DMS153 treated with DMSO at 0.1 percent for 48 hours (cell line): ENCODE measurements around the gene CYP2A6.
A peak's percentile ranks its signal among the peaks of the same experiment; 100 is the strongest.
"Not testable (repeated sequence)": the region's sequence is repeated elsewhere in the genome, so short reads cannot be mapped to it uniquely, and the experiment has no call there.

Experiments used
- DNase-seq: peaks from one replicate; lab custom pipeline; 2025; ENCODE audit not compliant: unreplicated experiment; lab: John Stamatoyannopoulos, UW

Gene CYP2A6

DNA sequence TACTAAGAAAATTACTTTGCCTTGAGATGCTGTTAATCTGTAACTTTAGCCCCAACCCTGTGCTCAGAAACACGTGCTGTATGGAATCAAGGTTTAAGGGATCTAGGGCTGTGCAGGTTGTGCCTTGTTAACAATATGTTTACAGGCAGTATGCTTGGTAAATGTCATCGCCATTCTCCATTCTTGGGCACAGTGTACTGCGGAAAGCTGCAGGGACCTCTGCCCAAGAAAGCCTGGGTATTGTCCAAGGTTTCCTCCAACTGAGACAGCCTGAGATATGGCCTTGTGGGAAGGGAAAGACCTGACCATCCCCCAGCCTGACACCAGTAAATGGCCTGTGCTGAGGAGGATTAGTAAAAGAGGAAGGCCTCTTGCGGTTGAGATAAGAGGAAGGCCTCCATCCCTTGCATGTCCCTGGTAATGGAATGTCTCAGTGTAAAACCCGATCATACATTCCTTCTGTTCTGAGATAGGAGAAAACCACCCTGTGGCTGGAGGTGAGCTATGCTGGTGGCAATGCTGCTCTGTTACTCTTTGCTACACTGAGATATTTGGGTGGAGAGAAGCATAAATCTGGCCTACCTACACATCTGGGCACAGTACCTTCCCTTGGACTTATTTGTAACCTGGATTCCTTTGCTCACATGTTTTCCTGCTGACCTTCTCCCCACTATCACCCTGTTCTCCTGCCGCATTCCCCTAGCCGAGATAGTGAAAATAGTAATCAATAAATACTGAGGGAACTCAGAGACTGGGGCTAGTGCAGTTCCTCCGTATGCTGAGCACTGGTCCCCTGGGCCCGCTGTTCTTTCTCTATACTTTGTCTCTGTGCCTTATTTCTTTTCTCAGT is 27.3 kb downstream of the CYP2A6 start:
- DNase-seq = not testable (repeated sequence)

DNA sequence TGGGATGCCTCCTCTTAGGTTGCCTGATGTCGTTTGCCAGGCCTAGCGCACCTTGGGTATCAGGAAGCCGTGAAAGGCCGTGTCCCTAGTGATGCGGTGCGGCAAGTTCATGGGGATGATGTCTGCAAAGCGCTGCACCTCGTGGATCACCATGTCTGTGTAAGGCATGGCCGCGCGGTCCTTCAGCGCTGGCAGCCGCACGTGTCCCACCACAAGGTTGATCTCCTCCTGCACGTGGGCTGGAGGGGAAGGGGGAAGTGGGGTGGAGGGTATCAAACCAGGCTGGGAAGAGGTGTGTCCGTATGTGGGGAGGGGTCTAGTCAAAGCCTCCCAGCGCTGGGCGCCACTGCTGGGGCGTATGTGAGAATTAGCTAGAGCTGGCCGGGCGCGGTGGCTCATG is 28.1 kb downstream of the CYP2A6 start:
- no peak for DNase-seq

DNA sequence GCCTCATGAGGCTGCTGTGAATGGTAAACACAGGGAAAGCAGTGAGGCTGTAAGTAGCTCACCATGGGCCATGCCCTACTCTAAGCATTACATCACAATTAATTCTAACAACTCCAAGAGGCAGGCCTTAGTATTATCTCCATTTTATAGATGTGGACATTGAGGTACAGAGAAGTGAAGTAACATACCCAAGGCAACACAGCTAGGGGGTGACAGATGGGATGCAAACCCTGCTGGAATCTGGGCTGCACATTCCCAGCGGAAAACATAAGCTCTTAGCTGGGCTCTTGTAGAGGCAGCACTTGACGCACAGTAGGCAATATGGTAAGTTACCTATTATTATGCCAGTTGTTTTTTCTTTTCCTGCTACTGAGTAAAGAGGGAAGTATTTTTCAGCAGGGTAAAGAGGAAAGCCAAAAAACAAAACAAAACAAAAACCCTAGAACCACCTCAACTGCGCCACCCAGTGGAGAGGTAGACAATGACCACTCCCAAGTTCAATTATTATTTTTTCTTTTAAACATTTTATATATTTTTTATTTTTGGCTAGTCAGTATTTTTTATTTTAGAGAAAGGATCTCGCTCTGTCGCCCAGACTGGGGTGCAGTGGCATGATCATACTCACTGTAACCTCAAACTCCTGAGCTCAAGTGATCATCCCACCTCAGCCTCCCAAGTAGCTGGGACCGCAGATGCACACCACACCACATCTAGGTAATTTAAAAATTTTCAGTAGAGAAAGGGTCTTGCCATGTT is 30.6 kb downstream of the CYP2A6 start:
- not testable (repeated sequence) for DNase-seq

DNA sequence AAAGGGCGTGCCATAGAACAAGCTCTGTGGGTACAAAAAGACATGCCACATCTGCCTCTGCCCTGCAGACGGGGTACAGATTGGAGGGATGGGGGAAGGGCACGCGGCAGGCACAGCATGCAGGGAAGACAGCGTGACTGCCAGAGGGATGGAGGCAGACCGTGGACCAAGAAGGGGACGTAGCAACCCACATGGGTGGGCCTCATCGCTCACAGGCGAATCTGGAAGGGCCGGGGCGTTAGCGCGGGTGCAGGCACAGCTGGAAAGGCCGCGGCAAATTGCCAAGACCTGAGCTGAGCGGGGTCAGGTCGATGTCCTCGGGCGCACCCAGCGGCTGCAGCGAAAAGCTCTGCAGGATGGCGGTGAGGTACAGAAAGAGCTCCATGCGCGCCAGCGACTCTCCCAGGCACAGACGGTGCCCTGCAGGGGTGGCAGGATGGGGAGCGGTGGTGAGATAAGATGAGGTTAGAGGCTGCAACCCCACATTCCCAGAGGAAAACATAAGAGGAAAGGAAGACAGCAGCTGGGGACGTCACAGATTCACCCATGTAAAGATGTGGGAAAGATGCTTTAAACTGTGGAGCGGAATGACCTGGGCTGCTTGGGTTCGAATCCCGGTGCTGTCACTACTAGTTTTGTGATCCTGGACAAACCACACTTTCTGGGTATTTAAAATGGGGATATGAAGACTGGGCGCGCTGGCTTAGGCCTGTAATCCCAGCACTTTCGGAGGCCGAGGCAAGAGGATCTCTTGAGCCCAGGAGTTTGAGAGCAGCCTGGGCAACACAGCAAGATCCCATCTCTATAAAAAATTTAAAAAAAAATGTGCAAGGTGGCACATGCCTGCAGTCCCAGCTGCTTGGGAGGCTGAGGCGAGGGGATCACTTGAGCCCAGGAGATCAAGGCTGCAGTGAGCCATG is 31.5 kb downstream of the CYP2A6 start:
- not testable (repeated sequence) for DNase-seq

DNA sequence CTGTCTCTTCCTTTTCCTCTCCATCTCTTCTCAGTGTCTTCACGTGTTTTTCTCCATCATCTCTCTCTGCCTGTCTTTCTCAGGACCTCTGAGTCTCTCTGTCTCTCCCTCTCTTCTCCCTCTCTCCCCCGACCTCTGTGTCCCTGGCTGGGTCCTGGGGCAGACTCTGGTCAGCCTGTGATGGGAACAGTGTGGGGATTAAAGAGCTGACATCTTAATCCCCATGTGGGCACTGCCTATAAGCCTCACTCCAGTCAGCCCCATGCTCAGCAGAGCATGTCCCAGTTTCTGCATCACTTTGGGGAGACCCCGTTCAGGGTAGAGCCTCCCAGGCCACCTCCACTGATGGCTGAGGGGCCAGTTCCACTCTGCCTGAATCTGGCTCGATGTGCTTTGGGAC is 35.0 kb downstream of the CYP2A6 start:
- no peak for DNase-seq

DNA sequence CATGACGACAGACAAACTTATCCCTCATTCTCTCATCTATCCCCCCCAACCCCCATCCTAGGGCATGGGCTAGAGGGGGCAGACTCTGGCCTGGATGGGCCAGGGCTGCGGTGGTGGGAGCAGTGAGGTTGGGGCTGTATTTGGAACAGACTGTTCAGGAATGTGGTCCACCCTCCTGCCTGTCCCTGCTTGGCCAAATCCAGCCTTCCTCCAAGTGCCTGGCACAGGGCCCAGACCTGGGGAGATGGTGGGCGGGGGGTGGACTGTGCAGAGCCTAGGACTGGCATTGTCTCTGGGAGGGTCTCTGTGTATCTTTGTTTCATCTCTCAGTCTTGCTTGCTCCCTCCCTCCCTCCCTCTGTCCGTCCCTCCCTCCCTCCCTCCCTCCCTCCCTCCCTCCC is 37.1 kb downstream of the CYP2A6 start:
- DNase-seq = no peak

DNA sequence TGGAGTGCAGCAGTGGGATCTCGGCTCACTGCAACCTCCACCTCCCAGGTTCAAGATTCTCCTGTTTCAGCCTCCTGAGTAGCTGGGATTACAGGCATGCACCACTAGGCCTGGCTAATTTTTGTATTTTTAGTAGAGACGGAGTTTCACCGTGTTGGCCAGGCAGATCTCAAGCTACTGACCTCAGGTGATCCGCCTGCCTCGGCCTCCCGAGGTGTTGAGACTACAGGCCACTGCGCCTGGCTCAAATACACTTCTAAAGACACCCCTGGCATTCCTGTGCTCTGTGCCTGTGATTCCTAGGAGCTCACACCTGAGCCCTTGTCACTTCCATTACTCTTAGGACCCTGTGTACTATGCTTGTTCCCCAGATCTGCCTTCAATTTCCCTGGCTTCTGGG is 37.7 kb downstream of the CYP2A6 start:
- DNase-seq = not testable (repeated sequence)

DNA sequence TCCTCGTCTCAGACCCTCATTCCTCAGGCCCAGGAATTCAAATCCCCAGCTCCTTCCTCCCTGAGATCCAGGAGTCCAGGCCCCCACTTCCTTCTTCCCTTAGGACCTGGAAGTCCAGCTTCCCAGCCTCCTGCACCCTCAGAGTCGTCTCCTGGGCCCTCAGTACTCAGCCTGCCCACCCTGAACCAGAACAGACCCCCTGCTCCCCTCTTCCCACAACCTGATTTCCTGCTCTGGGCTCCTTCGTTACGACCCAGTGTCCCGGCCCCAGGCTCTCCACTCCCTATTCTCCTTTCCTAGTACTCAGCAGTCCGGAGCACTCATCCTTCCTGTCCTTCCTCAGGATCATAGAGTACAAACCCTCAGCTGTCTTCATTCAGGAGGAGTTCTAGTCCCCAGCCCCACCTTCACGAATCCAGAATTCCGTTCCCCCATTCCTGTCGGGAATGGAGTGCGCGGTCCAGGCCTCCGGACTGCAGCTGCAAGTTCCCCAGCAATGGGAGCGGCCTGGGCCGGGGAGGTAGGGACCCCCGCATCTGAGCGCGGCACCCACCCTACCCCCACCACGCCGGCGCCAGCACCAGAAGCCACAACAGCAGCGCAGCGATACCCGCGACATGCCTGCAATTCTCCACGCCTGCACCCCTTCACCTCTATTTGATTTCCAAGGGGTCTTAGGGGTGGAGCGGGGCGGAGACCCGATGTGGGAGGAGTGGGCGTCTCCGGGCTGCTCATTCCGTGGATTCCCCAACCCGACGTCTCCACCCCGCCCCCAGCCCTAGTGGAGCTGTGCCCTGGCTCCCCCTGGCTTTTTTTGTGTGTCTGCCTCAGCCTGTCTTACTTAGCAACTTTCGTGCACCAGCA is 38.5 kb downstream of the CYP2A6 start:
- DNase-seq = no peak

DNA sequence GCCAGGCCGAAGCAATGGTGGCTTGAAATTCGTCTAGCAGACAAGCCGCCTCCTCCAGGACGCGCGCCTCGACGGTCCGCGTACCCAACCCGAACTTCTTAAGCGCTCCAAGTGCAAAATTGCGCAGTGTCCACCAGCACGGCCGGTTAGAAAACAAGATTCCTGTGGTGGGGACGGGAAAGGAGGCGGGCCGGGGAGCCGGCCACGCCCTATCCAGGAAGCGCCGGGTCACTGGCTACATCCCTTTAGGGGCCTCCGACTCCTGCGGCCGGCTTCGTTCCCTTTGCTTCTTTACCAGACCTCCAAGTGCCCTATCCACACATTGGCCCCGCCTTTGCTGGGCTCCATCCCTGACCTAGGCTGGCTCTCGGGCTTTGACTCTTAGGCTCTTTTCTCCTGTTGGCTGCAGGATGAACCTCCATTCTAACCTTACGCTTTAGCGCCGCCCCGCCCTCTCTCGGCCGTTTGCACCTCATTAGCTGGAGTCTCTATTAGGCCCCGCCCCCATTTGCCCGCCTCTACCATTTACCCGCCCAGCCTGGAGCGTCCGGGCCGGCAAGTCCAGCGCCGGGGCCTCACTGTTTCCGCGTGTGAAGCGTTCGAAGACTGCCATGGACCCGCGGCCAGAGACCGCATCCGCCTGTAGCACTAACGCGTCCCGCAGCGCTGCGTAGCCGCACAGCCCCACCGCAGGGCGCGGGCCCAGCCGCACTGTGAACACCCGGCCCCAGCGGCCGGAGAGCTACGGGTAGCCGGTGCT is 39.4 kb downstream of the CYP2A6 start:
- peak; percentile 31 for DNase-seq

DNA sequence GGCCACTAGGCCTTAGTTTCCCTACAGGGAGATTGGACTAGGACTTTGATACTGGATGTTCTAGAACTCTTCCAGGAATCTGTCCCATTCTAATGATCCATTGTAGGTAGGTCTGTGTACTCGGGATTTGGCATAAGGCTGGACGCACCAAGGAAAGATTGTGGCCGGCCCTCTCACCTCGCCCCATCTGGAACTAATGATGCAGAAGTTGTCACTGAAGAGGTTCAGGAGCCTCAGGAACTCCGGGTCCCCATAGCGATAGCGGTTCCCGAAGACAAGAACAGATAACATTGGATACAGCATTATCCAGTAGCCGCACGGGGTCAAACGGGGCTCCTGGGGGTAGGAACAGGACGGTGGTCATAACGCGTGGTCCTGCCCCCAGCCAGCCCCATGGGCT is 40.1 kb downstream of the CYP2A6 start:
- no peak for DNase-seq

DNA sequence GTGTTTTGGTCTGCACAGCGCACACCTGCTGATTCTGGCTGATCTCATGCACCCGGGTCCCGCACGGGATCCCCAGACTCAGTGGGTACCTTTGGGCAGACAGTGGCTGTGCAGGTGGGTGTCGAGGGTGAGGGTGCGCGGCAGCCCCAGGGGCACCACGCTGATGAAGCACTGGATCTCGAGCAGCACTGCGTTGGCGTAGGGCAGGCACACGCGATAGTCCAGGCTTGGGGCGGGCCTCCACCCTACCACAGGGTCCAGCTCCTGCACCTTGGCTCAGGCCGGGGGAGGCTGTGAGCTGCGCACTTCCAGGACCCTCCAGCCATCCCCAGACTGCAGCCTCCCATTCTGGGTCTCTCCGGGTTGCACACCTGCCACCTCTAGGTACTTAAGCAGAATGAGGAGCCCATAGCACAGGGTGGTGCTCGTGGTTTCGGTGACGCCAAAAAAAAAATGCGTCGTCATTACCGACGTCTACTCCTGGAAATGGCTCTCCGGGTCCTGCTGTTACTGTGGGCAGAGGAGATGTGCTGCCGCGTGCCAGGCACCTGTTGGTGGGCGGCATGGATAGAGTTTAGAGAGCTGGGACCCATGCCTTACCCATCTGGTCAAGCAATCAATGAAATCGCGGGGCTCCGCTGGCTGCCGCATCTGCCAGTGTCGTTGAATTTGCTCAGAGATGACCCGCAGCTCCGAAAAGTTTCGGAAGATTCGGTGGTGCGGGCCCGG is 40.7 kb downstream of the CYP2A6 start:
- no peak for DNase-seq

DNA sequence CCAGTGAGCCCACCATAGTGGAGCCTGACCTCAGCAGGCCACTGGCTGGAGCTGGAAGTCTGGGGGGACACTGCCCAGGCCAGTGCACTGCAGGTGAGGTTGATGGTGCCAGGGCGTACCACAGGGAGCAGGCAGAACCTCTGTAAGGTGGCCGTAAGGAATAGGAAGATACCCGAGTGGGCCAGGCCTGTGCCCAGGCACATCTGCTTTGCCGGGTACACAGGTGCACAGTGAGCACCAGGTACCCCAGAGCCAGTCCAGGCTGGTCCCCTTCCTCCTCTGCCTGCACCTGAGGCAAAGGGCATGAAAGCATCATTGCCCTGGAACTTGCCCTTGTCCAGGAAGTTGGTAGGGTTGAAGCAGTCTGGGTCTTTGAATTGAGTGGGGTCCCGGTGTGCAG is 41.8 kb downstream of the CYP2A6 start:
- DNase-seq = no peak

DNA sequence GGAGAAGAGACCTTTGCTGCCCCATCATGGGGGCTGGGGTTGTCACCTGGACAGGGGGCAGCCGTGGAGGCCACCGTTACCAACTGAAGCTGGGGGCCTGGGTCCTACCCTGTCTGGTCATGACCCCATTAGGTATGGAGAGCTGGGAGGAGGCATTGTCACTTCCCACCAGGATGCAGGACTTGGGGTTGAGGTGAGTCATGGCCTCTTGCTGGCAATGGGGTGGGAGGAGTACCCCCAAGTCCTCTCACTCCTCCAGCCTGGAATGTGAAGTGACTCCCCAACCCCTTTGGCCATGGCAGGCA is 42.3 kb downstream of the CYP2A6 start:
- no peak for DNase-seq

DNA sequence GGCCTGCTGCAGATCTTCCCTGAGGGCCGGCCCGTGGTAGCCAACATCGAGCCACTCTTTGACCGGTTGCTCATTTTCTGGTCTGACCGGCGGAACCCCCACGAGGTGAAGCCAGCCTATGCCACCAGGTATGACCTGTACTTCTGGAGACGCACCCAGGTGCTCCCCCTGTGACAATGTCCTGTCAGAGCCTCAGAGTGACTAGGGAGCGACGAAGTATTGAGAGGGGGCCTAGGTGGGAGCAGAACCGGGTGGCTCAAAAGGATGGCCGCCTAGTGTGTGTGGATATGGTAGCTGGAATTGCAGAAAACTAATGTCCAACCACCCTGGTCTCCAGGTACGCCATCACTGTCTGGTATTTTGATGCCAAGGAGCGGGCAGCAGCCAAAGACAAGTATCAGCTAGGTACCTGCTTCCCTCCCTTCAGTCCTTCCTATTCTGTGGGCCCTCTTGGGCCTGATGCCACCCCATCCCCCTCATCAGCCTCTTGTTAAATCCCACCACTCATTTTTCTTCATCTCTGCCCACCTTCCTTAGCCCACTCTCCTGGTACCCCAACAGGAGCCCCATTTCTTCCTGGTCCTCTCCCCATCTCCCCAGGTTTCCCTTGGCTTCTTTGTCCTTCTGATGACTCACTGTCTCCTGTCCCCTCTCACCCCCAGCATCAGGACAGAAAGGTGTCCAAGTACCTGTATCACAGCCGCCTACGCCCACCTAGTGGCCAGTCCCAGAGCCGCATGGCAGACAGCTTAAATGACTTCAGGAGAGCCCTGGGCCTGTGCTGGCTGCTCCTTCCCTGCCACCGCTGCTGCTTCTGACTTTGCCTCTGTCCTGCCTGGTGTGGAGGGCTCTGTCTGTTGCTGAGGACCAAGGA is 42.9 kb downstream of the CYP2A6 start:
- DNase-seq = no peak

DNA sequence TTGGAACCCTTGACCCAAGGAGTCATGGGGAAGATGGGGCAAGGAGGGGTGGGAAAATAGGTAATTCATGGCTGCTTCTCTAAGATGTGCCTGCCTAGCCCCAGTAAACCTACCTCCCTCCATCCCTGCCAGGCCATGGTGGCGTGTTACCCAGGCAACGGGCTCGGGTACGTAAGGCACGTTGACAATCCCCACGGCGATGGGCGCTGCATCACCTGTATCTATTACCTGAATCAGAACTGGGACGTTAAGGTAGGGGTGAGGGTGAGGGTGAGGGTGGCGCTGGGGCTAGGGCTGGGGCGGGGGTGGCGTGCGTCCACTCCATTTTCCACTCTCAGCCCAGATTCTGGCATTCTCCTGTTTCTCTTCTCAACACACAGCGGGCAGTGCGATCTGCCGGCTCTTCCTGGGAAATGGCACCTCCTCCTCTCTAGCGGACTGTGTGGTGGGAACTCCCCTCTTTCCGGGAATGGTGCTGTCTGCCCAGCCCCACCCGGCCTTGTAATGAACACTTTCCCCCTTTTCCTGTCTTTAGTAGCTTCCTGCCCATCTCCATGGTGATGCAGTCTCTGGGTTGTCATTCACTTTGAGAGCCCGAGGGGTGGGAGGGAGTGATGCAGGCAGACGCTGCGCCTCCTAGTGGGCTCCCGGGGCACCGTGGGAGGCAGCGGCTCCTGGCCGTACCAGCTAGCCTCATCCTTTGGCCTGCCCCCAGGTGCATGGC is 43.7 kb downstream of the CYP2A6 start:
- DNase-seq = no peak

DNA sequence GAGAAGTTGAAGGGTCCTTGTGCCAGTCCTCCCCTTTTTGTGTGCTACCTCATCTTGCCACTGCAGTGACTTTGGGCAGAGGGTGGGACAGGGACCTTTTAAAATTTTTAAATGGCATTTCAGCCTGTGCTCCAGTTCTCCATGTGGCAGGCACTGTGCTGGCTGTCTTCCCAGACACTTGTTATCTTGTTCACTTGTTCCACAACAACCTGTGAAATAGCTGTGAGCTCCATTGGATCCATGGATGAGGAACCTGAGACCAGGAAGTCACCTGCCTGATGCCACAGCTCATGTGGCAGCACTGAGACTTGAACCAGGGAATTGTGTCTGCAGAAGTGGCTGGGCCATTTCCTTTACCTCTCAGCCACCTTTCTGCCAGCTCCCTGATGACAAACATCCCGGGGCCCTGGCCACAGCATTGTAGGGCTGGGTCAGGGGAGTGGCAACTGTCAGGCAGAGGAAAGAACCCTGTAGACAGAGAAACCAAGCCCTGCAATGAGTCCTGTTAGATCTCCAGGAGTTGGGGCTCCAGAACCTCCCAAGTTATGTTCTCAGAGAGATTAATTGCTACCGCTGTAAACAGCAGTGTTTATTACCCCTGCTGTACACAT is 44.9 kb downstream of the CYP2A6 start:
- no peak for DNase-seq

DNA sequence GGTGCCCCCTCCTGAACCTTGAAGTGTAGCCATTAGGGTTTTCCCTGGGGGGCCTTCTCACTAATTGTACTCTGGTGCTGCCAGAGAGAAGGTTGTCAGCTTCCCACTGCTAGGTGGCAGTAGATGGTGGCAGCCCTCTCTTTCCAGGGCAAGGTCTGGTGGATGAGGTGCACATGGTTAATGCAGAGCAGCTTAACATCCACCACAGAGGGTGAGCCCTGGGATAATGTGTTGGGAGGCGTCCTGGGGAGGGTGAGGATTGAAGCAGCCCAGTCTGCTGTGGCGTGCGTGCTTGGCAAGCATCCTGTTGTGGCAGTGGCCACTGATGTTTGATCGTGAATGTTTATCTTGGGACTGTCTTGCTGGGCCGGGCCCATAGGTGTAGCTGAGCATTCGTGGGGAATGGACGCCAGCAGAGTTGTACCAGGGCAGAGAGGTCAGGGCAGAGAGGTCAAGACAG is 45.4 kb downstream of the CYP2A6 start:
- no peak for DNase-seq
